H1 (cell line): ENCODE results near the gene LGALS12. TPM values are rescaled to one million over a fixed set of nuclear protein-coding genes. Genes with fewer than 3 reads are reported as not detected.

ENCODE experiments used
- CTCF ChIA-PET: fragments of 300-600 bp; sonication (Branson Sonifier 250); formaldehyde crosslinking; loops from one replicate; lab custom pipeline; 2021; ENCODE audit not compliant: partially characterized antibody; lab: Charles Lee
- POLR2A ChIA-PET: fragments of 300-600 bp; sonication (Branson Sonifier 250); formaldehyde crosslinking; loops from one replicate; lab custom pipeline; 2021; ENCODE audit warnings: inconsistent platforms; ENCODE audit not compliant: partially characterized antibody; lab: Charles Lee
- DNase-seq, 2 experiments: peaks; one replicate each; pipeline versions ENCODE4 v3.0.0 to v3.0.0-alpha.2; 2010 to 2022; ENCODE audit warnings: low spot score in 2 of 2, low read depth in 1 of 2, mixed read lengths in 1 of 2
- FAIRE-seq: peaks from 2 replicates; lab custom pipeline; 2011; peaks lifted over from hg19 to GRCh38; lab: Jason Lieb, UNC
- H2AFZ ChIP-seq: 2 replicates; pipeline ENCODE4 v1.8.1; 2012; ENCODE audit warnings: low read length, inconsistent platforms
- H2AK5ac ChIP-seq: 2 replicates; pipeline ENCODE4 v1.6.1; 2013; ENCODE audit warnings: low read depth, low read length
- H2BK120ac ChIP-seq: replicated peaks from 2 replicates; pipeline ENCODE3; 2013; ENCODE audit warnings: low read depth, low read length, inconsistent platforms
- H2BK12ac ChIP-seq: 2 replicates; pipeline ENCODE4 v1.6.1; 2013; ENCODE audit warnings: low read depth, low read length
- H2BK15ac ChIP-seq: 2 replicates; pipeline ENCODE4 v1.6.1; 2013; ENCODE audit warnings: low read length
- H2BK20ac ChIP-seq: 2 replicates; pipeline ENCODE4 v1.6.1; 2013; ENCODE audit warnings: low read length
- H2BK5ac ChIP-seq: 2 replicates; pipeline ENCODE4 v1.6.1; 2013; ENCODE audit warnings: low read depth, low read length
- H3K14ac ChIP-seq: 2 replicates; pipeline ENCODE4 v1.6.1; 2013; ENCODE audit warnings: inconsistent platforms; ENCODE audit not compliant: insufficient read length
- H3K18ac ChIP-seq: 2 replicates; pipeline ENCODE4 v1.6.1; 2013; ENCODE audit warnings: low read length; ENCODE audit errors: extremely low read depth
- H3K23ac ChIP-seq: 2 replicates; pipeline ENCODE4 v1.6.1; 2013; ENCODE audit warnings: inconsistent platforms; ENCODE audit not compliant: insufficient read length
- H3K23me2 ChIP-seq: 2 replicates; pipeline ENCODE4 v1.6.1; 2013; ENCODE audit warnings: low read depth, low read length
- H3K27ac ChIP-seq: 2 replicates; pipeline ENCODE4 v1.6.1; 2011; ENCODE audit warnings: low read depth, low read length, inconsistent platforms
- H3K27me3 ChIP-seq, 4 experiments: replicated peaks in 1 of 4; 1 replicate in 1 of 4; 2 replicates in 3 of 4; pipeline versions ENCODE4 v1.6.1 to v1.8.1; 2011 to 2013; ENCODE audit warnings: low read length in 3 of 4, mild to moderate bottlenecking in 3 of 4, inconsistent platforms in 2 of 4, mixed read lengths in 2 of 4, moderate library complexity in 1 of 4; ENCODE audit not compliant: control insufficient read depth in 3 of 4, insufficient read depth in 3 of 4; ENCODE audit errors: extremely low read depth in 1 of 4
- H3K36me3 ChIP-seq, 4 experiments: 2 replicates each; pipeline versions ENCODE4 v1.6.1 to v1.8.1; 2011 to 2013; ENCODE audit warnings: mild to moderate bottlenecking in 4 of 4, low read length in 3 of 4, moderate library complexity in 2 of 4, control low read depth in 1 of 4, inconsistent platforms in 1 of 4; ENCODE audit not compliant: insufficient read depth in 4 of 4, control insufficient read depth in 2 of 4
- H3K4ac ChIP-seq: replicated peaks from 2 replicates; pipeline ENCODE3; 2013; ENCODE audit warnings: low read length, low read depth, mixed read lengths, inconsistent platforms; ENCODE audit not compliant: insufficient read length
- H3K4me1 ChIP-seq, 4 experiments: replicated peaks in 1 of 4; 1 replicate in 1 of 4; 2 replicates in 3 of 4; pipeline versions ENCODE4 v1.6.1 to v1.8.1; 2011 to 2013; ENCODE audit warnings: low read length in 3 of 4, inconsistent platforms in 2 of 4, mixed read lengths in 1 of 4; ENCODE audit not compliant: insufficient read depth in 4 of 4, control insufficient read depth in 3 of 4
- H3K4me2 ChIP-seq, 2 experiments: 2 replicates each; pipeline versions ENCODE4 v1.6.1 to v1.8.1; 2011 to 2013; ENCODE audit warnings: low read depth in 2 of 2, low read length in 2 of 2, control low read depth in 1 of 2, inconsistent platforms in 1 of 2, mild to moderate bottlenecking in 1 of 2; ENCODE audit not compliant: insufficient read depth in 1 of 2
- H3K4me3 ChIP-seq, 4 experiments: fragments of 200-600, 300-600 bp in 1 of 4; sonication (generic), shearing (Covaris generic), sonication (Bioruptor Twin) in 1 of 4; 2 replicates each; pipeline versions ENCODE4 v1.5.1 to v1.8.1; 2011 to 2016; ENCODE audit warnings: low read length in 4 of 4, low read depth in 3 of 4, control low read depth in 2 of 4, inconsistent platforms in 2 of 4, mild to moderate bottlenecking in 2 of 4, mixed read lengths in 1 of 4, moderate library complexity in 1 of 4; ENCODE audit not compliant: insufficient read depth in 2 of 4; ENCODE audit errors: extremely low read depth in 1 of 4
- H3K56ac ChIP-seq: replicated peaks from 2 replicates; pipeline ENCODE3; 2013; ENCODE audit warnings: low read depth, mild to moderate bottlenecking, mixed read lengths, low read length, inconsistent platforms; ENCODE audit not compliant: insufficient read length
- H3K79me1 ChIP-seq: 2 replicates; pipeline ENCODE4 v1.6.1; 2013; ENCODE audit warnings: low read depth, low read length, control low read depth
- H3K79me2 ChIP-seq, 2 experiments: 2 replicates each; pipeline versions ENCODE4 v1.6.1 to v1.8.1; 2012 to 2013; ENCODE audit warnings: low read length in 2 of 2, mild to moderate bottlenecking in 2 of 2, inconsistent platforms in 1 of 2; ENCODE audit not compliant: insufficient read depth in 2 of 2, control insufficient read depth in 1 of 2
- H3K9ac ChIP-seq, 4 experiments: replicated peaks in 1 of 4; 1 replicate in 1 of 4; 2 replicates in 3 of 4; pipeline versions ENCODE4 v1.6.1 to v1.8.1; 2011 to 2013; ENCODE audit warnings: low read depth in 3 of 4, low read length in 3 of 4, control low read depth in 2 of 4, mild to moderate bottlenecking in 2 of 4, moderate library complexity in 2 of 4, inconsistent platforms in 1 of 4; ENCODE audit errors: extremely low read depth in 1 of 4
- H3K9me3 ChIP-seq, 2 experiments: 2 replicates each; pipeline versions ENCODE4 v1.6.1 to v1.8.1; 2012 to 2013; ENCODE audit warnings: mild to moderate bottlenecking in 2 of 2, moderate library complexity in 2 of 2, control low read depth in 1 of 2, inconsistent platforms in 1 of 2, low read depth in 1 of 2, low read length in 1 of 2, mixed read lengths in 1 of 2; ENCODE audit not compliant: insufficient read depth in 2 of 2
- H4K20me1 ChIP-seq, 2 experiments: replicated peaks in 1 of 2; 2 replicates each; pipeline versions ENCODE3 to v1.8.1; 2011 to 2013; ENCODE audit warnings: inconsistent platforms in 2 of 2, low read length in 2 of 2, mild to moderate bottlenecking in 1 of 2; ENCODE audit not compliant: insufficient read depth in 2 of 2, control insufficient read depth in 1 of 2
- H4K5ac ChIP-seq: 2 replicates; pipeline ENCODE4 v1.6.1; 2013; ENCODE audit warnings: low read length, low read depth, mixed read lengths, inconsistent platforms; ENCODE audit not compliant: insufficient read length
- H4K8ac ChIP-seq: 2 replicates; pipeline ENCODE4 v1.8.0; 2013; ENCODE audit warnings: mild to moderate bottlenecking, moderate library complexity, low read length, inconsistent platforms; ENCODE audit not compliant: insufficient read depth; ENCODE audit errors: extremely low read depth
- H4K91ac ChIP-seq: replicated peaks from 2 replicates; pipeline ENCODE3; 2013; ENCODE audit warnings: low read length, mixed read lengths, inconsistent platforms; ENCODE audit not compliant: insufficient read length
- EZH2 ChIP-seq: fragments of 200-600 bp; sonication (generic); IDR thresholded peaks from 2 replicates; pipeline ENCODE4 v1.7.1; 2012; ENCODE audit warnings: low read depth, mild to moderate bottlenecking, moderate library complexity, low read length, inconsistent platforms; ENCODE audit not compliant: severe bottlenecking
- HDAC6 ChIP-seq: IDR thresholded peaks from one replicate; pipeline ENCODE4 v1.7.1; 2012; ENCODE audit warnings: low read depth, mild to moderate bottlenecking, inconsistent platforms, low read length, moderate library complexity
- MAFK ChIP-seq: IDR thresholded peaks from 2 replicates; pipeline ENCODE4 v1.6.1; 2012; ENCODE audit warnings: low read depth, mild to moderate bottlenecking, improper control_type of control experiment, low read length
- POLR2AphosphoS5 ChIP-seq: IDR thresholded peaks from 2 replicates; pipeline ENCODE4 v1.6.1; 2011; ENCODE audit warnings: low read depth, low read length
- YY1 ChIP-seq: IDR thresholded peaks from 2 replicates; pipeline ENCODE4 v1.6.1; 2011; ENCODE audit warnings: low read depth, mild to moderate bottlenecking, low read length
- WGBS, 2 experiments: shearing (Covaris generic) in 1 of 2; methylation state at CpG; one replicate each; pipeline versions ENCODE4 v1.1.6 to v1.1.7; 2013 to 2015; ENCODE audit warnings: low lambda C conversion rate in 2 of 2, mixed read lengths in 2 of 2, inconsistent platforms in 1 of 2, low coverage in 1 of 2, missing lambda C conversion rate in 1 of 2; ENCODE audit not compliant: insufficient replicate concordance in 2 of 2, insufficient coverage in 1 of 2, insufficient read length in 1 of 2; ENCODE audit errors: extremely low coverage in 1 of 2, missing lambda C conversion rate in 1 of 2; 5-methylcytosine and 5-hydroxymethylcytosine counted together
- polyA plus RNA-seq, 7 experiments: library from polyadenylated mRNA; depleted of rRNA in 3 of 7; stranded (reverse) in 5 of 7; unstranded in 2 of 7; fragments of >200 nt in 5 of 7; fragments of 200-250 nt in 2 of 7; gene quantifications; 1 replicate in 5 of 7; 2 replicates in 1 of 7; 4 replicates in 1 of 7; pipeline versions ENCODE4 v1.2.1 to v1.2.3, GENCODE V29; 2011 to 2013; ENCODE audit warnings: missing spikeins in 2 of 7, mixed read lengths in 2 of 7
- total RNA-seq: library from RNA; stranded (reverse); fragmentation: NEBNext Ultra II Directional; extraction: Animal tissue kit (Norgen Biotek cat#: 25700); gene quantifications from 2 replicates; pipeline ENCODE4 v1.2.1, GENCODE V29; 2021
- TF ChIP-seq, protein P1 (sequence below): IDR thresholded peaks from 2 replicates; pipeline ENCODE4 v1.6.1; 2011; ENCODE audit warnings: low read length, improper control_type of control experiment

The LGALS12 gene
- total and polyA plus RNA-seq, 2 of the 8 experiments (the other 6 are each of a cell fraction or from before 2014, with no cell fraction given): 1.6 to 2.9 TPM

DNA sequence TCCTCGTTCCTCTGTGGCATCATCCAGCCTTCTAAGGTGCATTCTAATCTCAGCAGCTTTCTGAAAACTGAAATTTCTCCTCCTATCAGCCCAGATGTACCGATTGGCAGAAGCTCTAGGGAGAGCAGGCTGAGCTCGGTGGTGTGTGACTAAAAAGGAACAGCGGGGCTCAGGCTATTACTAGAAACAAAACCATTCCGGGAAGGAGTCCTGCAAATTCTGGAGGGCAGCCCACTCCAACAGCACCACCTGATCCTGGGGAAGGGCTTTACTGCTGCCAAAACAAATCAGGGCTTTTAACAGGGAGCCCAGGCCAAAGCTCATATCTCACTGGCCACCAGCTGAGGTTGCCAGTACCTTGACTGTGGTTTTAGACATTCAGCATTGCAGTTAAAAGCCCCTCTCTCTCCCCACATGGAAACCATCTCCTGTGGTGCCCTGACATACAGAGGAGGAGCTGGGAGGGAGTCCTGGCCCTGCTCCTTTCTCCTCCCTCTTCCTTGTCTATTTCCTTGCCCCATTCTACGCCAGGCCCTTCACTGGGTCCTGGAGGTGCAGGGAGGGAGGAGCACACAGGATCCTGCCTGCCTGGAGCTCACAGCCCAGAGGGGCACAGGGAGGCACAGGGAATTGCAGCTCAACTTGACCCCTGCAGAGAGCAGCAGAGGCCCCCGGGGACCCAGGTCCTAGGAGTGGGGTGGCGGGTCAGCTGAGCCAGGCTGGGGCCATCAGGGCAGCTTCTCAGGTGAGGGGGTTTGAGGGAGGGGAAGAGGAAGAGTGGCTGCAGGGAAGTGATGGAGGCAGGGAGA, 31.6 kb downstream of the LGALS12 start:
- Histone ChIP-seq H2BK12ac (peak overlapping the region; percentile 62; the same call in 1 of the 2 replicates), H3K79me2 (no peaks in the 10 kb centered on the region)

More for the DNA sequence above, 31.6 kb downstream of the LGALS12 start:
- Histone ChIP-seq H3K4me3 (no peak overlapping the region), H3K23ac (no peak overlapping the region), H3K36me3 (no peaks in the 10 kb centered on the region), H3K4me2 (no peak overlapping the region), H3K4ac (no peak overlapping the region), H2BK5ac (peak overlapping the region; percentile 28; the same call in 1 of the 2 replicates), H4K5ac (no peak overlapping the region), H3K18ac (peak overlapping the region; percentile 62), H2BK120ac (no peak overlapping the region), H4K8ac (peak overlapping the region; percentile 4; the same call in 1 of the 2 replicates), H2AK5ac (no peak overlapping the region; the same call in 1 of the 2 replicates), H3K14ac (no peak overlapping the region), H3K79me1 (no peaks in the 10 kb centered on the region), H2BK15ac (no peak overlapping the region), H4K91ac (no peak overlapping the region), H3K9me3 (no peaks in the 10 kb centered on the region; a peak in 1 of 4 replicates), H2AFZ (no peak overlapping the region), H3K9ac (no peak overlapping the region), H3K4me1 (peaks cover 4 to 11% (median 9%) of the 10 kb centered on the region in 4 experiments; a peak in 6 of 7 replicates), H3K23me2 (no peaks in the 10 kb centered on the region), H3K27me3 (no peaks in the 10 kb centered on the region), H2BK20ac (peak overlapping the region; percentile 28; the same call in 1 of the 2 replicates), H3K56ac (no peak overlapping the region), H4K20me1 (no peaks in the 10 kb centered on the region), H3K27ac (no peak overlapping the region)
- 95% methylated on average over 8 of the region's 8 CpGs; no CpG with 5 or more reads in 1 of the 2 experiments for WGBS, 2 experiments
- ChIA-PET CTCF (interaction anchor here (0.6 to 3.8 kb wide), 8 partner anchors 19 to 243 kb away, joined by 3 to 20 read pairs (median 4); no protein-coding TSS in a partner anchor), POLR2A (interaction anchor here (0.9 to 2.7 kb wide), 4 partner anchors 8 to 30 kb away, joined by 3 to 11 read pairs (median 4); no protein-coding TSS in a partner anchor)
- DNase-seq: no peak
- TF ChIP-seq YY1 (no peak), POLR2AphosphoS5 (no peak), EZH2 (no peak), MAFK (no peak), HDAC6 (no peak)
- TF ChIP-seq, protein P1, sequence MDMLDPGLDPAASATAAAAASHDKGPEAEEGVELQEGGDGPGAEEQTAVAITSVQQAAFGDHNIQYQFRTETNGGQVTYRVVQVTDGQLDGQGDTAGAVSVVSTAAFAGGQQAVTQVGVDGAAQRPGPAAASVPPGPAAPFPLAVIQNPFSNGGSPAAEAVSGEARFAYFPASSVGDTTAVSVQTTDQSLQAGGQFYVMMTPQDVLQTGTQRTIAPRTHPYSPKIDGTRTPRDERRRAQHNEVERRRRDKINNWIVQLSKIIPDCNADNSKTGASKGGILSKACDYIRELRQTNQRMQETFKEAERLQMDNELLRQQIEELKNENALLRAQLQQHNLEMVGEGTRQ: no peak
- FAIRE-seq: no peak
